WTC11 (cell line): Measurements from ENCODE around the gene KRT82. TPM values are rescaled to one million over a fixed set of nuclear protein-coding genes. Genes with fewer than 3 reads are reported as not detected.

ENCODE experiments used
- ATAC-seq: fragments of 200-7000 bp; cut with Tn5 transposase; 2 replicates; pipeline ENCODE4 v1.10.0; 2021; ENCODE audit warnings: mild to moderate bottlenecking, moderate library complexity
- CTCF ChIA-PET: fragments of 300-600 bp; sonication (Branson Sonifier 250); formaldehyde crosslinking; loops from one replicate; lab custom pipeline; 2021; ENCODE audit warnings: antibody characterized with exemption; lab: Charles Lee
- POLR2A ChIA-PET: fragments of 350-600 bp; sonication (Branson Sonifier 250); formaldehyde crosslinking; loops from one replicate; lab custom pipeline; 2021; ENCODE audit warnings: antibody characterized with exemption; lab: Charles Lee
- DNase-seq: peaks from one replicate; pipeline ENCODE4 v3.0.0; 2021; ENCODE audit warnings: low spot score
- H3K27ac Mint-ChIP-seq: 2 replicates; pipeline ENCODE4 v1.8.0; 2021; ENCODE audit warnings: mixed read lengths
- H3K27me3 Mint-ChIP-seq: 2 replicates; pipeline ENCODE4 v1.8.0; 2021; ENCODE audit warnings: low read depth, mild to moderate bottlenecking, moderate library complexity, mixed read lengths
- H3K36me3 Mint-ChIP-seq: 2 replicates; pipeline ENCODE4 v1.8.0; 2021; ENCODE audit warnings: mixed read lengths
- H3K4me1 Mint-ChIP-seq: 2 replicates; pipeline ENCODE4 v1.8.0; 2022; ENCODE audit warnings: mixed read lengths
- H3K4me3 Mint-ChIP-seq: 2 replicates; pipeline ENCODE4 v1.8.0; 2021; ENCODE audit warnings: mild to moderate bottlenecking, moderate library complexity, mixed read lengths
- H3K9me3 Mint-ChIP-seq: 2 replicates; pipeline ENCODE4 v1.8.0; 2021; ENCODE audit warnings: mixed read lengths
- ARID4B ChIP-seq: sonication (generic); formaldehyde crosslinking; IDR thresholded peaks from 2 replicates; pipeline ENCODE4 v1.8.0; 2023; ENCODE audit warnings: missing genetic modification reagents, mild to moderate bottlenecking, borderline replicate concordance
- MAX ChIP-seq: sonication (generic); formaldehyde crosslinking; IDR thresholded peaks from 2 replicates; pipeline ENCODE4 v1.8.0; 2022; ENCODE audit warnings: mild to moderate bottlenecking, missing genetic modification reagents
- MLX ChIP-seq: sonication (generic); formaldehyde crosslinking; IDR thresholded peaks from 2 replicates; pipeline ENCODE4 v1.8.1; 2023; ENCODE audit warnings: mild to moderate bottlenecking, missing genetic modification reagents, moderate library complexity
- NR3C1 ChIP-seq: sonication (generic); formaldehyde crosslinking; conservative IDR thresholded peaks from 2 replicates; pipeline ENCODE4 v1.8.1; 2023; ENCODE audit warnings: low read depth, mild to moderate bottlenecking, missing genetic modification reagents
- OVOL2 ChIP-seq: fragments of 250-450 bp; sonication (Bioruptor Pico); IDR thresholded peaks from 2 replicates; pipeline ENCODE4 v1.9.0; 2021; ENCODE audit warnings: mild to moderate bottlenecking, borderline replicate concordance
- PRDM15 ChIP-seq: sonication (generic); formaldehyde crosslinking; IDR thresholded peaks from 2 replicates; pipeline ENCODE4 v1.8.0; 2022; ENCODE audit warnings: missing genetic modification reagents
- SP1 ChIP-seq: sonication (generic); formaldehyde crosslinking; conservative IDR thresholded peaks from 2 replicates; pipeline ENCODE4 v1.8.1; 2022; ENCODE audit warnings: missing genetic modification reagents
- USF2 ChIP-seq: sonication (generic); formaldehyde crosslinking; IDR thresholded peaks from 2 replicates; pipeline ENCODE4 v1.8.1; 2023; ENCODE audit warnings: mild to moderate bottlenecking, missing genetic modification reagents, moderate library complexity
- ZNF263 ChIP-seq: sonication (generic); formaldehyde crosslinking; IDR thresholded peaks from 2 replicates; pipeline ENCODE4 v1.8.1; 2022; ENCODE audit warnings: low read depth, mild to moderate bottlenecking, moderate library complexity, missing genetic modification reagents
- ZNF532 ChIP-seq: fragments of 250-450 bp; sonication (Bioruptor Pico); IDR thresholded peaks from 2 replicates; pipeline ENCODE4 v1.9.0; 2021; ENCODE audit warnings: mild to moderate bottlenecking, borderline replicate concordance
- total RNA-seq: library from RNA; stranded (reverse); gene quantifications from 3 replicates; pipeline ENCODE4 v1.2.3, GENCODE V29; 2021

Gene KRT82
- total RNA-seq, 1 experiment from 2014 or later = not detected

GRCh38 chr12:52360663-52361271 is 45.4 kb downstream of the KRT82 start (continued):
- TF ChIP-seq ZNF532 = no peak
- no peak for TF ChIP-seq ARID4B (CRISPR knock-in tag)

GRCh38 chr12:52360106-52360662 is 46.0 kb downstream of the KRT82 start:
- no peak overlapping the region for H3K4me3 Mint-ChIP-seq
- ATAC-seq = no peak
- ChIA-PET CTCF (interaction anchor here (0.8 to 2.6 kb wide), 8 partner anchors 9 to 520 kb away, joined by 3 to 12 read pairs (median 4); no protein-coding TSS in a partner anchor), POLR2A (no interaction called here)
- no peak for TF ChIP-seq ZNF532
- TF ChIP-seq SP1 (CRISPR knock-in tag) = no peak
- H3K27ac Mint-ChIP-seq = no peak overlapping the region
- no peaks in the 10 kb centered on the region for H3K27me3 Mint-ChIP-seq
- peaks cover 15% of the 10 kb centered on the region; the same call in 1 of the 2 replicates for H3K4me1 Mint-ChIP-seq
- no peaks in the 10 kb centered on the region for H3K36me3 Mint-ChIP-seq
- no peak for DNase-seq
- H3K9me3 Mint-ChIP-seq = no peaks in the 10 kb centered on the region

GRCh38 chr12:52359621-52360061 is 46.5 kb downstream of the KRT82 start:
- ATAC-seq = no peak
- Mint-ChIP-seq H3K27ac (no peak overlapping the region), H3K4me1 (peaks cover 15% of the 10 kb centered on the region; the same call in 1 of the 2 replicates), H3K4me3 (no peak overlapping the region), H3K9me3 (no peaks in the 10 kb centered on the region), H3K36me3 (no peaks in the 10 kb centered on the region), H3K27me3 (no peaks in the 10 kb centered on the region)
- ChIA-PET POLR2A (no interaction called here), CTCF (interaction anchor here (1.1 to 2.2 kb wide), 2 partner anchors 9 to 32 kb away, joined by 3 to 7 read pairs; no protein-coding TSS in a partner anchor)
- no peak for DNase-seq
- TF ChIP-seq NR3C1 (CRISPR knock-in tag) = no peak
- no peak for TF ChIP-seq OVOL2 (CRISPR knock-in tag)
- TF ChIP-seq MAX = no peak
- TF ChIP-seq ZNF263 (CRISPR knock-in tag) = no peak
- no peak for TF ChIP-seq MLX
- no peak for TF ChIP-seq USF2 (CRISPR knock-in tag)
- TF ChIP-seq PRDM15 (CRISPR knock-in tag) = no peak
